ENCODE measurements around the gene ARHGAP10.

Gene ARHGAP10

GRCh38 chr4:147923381-147923780 is 191.5 kb downstream of the ARHGAP10 start:
- DNase-seq = no peak

- no peak for DNase-seq
Measured at GRCh38 chr4:147923854-147924253, 192.0 kb downstream of the ARHGAP10 start.

GRCh38 chr4:147924604-147925412 is 192.9 kb downstream of the ARHGAP10 start:
- no peak for DNase-seq

DNA sequence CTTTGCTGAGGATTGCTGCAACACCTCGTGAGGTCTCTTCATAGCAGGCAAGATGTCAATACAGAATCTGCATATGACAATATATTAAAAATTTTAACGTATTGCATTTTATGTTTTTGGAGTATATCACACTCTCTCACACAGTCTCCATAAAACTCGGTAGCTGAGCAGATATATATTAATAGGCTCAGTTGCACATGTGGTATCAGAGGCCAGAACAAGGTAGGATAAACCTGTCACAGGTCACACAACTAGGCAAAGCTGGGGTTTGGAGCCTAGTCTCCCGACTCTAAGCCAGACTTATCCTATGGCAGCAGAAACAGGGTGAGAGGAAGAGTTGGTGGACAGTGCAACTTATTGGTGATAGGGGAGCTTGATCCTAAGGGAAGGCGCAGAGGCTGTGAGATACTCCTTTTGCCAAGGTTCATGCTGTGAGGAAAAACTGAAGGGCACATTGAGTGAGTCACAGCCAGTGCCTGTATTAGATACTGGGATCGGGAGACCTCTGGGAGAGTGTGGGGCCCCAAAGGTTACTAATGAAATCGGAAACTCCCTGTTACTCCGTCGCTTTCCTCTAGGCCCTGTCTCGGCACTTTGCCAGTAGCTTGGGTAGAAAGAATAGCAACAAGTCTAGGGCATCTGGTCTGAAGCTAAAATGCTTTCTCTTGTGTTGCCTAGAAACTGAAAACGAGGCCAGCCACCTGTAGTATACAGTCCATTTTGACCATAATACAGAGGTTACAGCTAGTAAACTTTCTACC is 195.7 kb downstream of the ARHGAP10 start:
- DNase-seq = no peak

DNA sequence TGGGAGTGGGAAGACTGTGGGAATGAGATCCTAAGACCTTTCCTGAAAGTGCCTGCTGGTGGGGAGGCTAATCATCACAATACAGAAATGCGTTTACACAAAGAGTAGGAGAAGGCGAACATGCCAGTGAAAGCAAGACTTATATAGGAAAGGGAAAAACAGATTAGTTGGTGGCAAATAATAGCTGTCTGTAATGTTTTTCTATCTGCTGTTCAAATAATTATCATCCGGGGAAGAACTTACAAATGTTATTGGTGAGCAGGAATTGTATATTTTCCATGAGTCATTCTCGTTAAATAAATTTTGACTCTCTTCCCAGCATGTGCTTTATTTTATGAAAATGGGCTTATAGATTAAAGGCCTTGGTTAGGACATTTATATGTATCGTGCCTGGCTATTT is 196.5 kb downstream of the ARHGAP10 start:
- DNase-seq = no peak

- no peak for DNase-seq
Measured at GRCh38 chr4:147929746-147930145, 197.9 kb downstream of the ARHGAP10 start.

- no peak for DNase-seq
Measured at GRCh38 chr4:147933316-147933715, 201.4 kb downstream of the ARHGAP10 start.

- DNase-seq = no peak
Measured at GRCh38 chr4:147933779-147934178, 201.9 kb downstream of the ARHGAP10 start.

GRCh38 chr4:147938496-147938895 is 206.6 kb downstream of the ARHGAP10 start:
- DNase-seq = no peak

DNA sequence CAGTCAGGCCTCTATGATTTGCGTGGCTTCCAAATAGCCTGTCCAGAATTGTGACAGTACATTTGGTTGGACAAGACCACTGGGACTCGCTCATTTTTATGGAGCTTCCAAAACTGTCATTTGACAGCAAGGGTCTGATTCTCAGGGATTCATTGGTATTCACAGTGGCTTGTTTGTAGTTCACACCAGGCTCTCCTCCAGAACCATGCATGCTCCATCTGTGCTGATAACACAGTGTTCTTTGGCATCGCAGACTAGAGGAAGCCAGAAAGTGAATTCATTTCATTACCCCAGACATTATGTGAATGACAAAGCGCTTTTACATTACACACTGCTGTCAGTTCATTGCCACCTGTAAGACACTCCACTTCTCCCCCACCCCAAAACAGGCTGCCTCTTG is 208.3 kb downstream of the ARHGAP10 start:
- no peak for DNase-seq

- no peak for DNase-seq
Measured at GRCh38 chr4:147941373-147941772, 209.5 kb downstream of the ARHGAP10 start.

- no peak for DNase-seq
Measured at GRCh38 chr4:147942729-147943128, 210.8 kb downstream of the ARHGAP10 start.

- DNase-seq = no peak
Measured at GRCh38 chr4:147943159-147943638, 211.3 kb downstream of the ARHGAP10 start.

GRCh38 chr4:147944249-147944648 is 212.4 kb downstream of the ARHGAP10 start:
- DNase-seq = no peak

DNA sequence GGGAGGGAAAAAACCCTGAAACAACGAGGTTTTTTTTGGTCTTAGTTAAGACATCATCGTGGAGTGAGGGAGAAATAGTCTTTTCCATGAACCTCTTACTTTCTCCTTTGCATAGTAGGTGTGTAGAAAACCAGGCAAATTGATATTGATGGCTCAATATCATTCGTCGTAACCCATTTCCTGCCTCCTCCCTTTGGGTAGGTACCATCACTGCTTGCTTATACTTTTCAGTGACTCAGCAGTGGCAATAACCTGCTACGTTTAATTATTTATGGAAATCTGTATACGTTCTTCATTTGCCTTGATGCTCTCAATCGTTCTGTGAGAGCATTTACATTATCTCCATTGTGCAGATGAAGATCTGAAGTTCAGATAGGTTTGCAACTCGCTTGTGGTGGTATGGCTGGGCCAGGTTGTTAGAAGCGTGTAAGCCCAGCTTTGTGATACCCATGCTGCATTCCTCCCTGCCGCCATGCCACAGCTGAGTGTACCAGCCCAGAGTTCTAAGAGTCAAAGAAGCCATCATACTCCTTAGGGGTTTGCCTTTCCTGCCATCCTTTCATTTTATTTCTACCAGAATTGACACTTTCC is 212.9 kb downstream of the ARHGAP10 start:
- no peak for DNase-seq

- no peak for DNase-seq
Measured at GRCh38 chr4:147948336-147948735, 216.4 kb downstream of the ARHGAP10 start.

GRCh38 chr4:147950261-147950660 is 218.4 kb downstream of the ARHGAP10 start:
- no peak for DNase-seq

DNA sequence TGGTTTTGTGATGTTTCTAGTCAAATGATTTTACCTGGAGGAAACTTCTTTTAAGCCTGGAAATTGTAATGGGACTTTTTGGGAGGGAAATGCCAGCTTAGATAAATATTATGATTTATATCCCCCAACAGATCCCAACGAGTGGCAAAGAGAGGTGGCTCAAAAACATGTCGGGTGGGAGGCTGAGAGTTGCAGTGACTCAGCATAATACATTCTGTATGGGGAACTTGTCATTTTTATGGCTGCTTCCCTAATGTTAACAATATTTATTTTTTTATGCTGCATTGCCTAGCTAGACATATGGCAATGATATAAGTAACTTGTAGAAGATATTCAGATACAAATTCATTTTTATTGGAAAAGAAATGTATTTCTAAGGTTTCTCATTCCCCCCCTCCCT is 219.0 kb downstream of the ARHGAP10 start:
- no peak for DNase-seq

GRCh38 chr4:147954850-147955249 is 223.0 kb downstream of the ARHGAP10 start:
- DNase-seq = no peak

DNA sequence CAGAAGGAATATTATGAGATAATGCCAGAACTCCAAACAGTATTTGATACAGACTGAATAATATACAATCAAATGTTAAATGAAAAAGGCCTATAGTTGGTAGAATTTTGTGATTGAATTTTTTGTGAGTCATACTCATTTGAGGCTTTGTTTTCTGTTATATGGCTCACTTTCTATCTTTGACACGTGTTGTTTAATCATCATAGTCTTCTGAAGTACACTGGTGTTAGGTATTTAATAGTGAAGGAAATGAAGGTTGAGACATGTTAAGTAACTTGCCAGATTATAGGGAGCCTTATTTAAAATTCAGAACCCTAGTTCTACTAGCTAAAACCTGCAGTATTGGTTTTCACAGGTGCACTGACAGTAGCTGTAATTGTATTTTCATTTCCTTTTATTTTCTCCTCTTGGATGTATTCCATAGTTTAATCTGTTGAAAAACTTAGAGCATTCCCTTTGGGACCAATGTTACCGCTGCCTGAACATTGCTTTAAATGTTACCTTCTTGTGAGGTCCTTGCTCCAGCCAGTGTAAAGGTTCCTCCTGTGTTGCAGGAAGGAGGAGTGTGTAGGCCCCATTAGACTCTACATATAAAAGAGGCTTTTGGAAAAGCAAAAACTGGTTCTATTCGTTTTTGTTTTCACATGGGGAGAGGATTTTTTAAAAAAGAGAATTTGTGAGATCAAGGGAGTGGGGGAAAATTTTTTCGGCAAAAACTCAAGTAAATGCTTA is 224.1 kb downstream of the ARHGAP10 start:
- DNase-seq = no peak

GRCh38 chr4:147957446-147957845 is 225.6 kb downstream of the ARHGAP10 start:
- no peak for DNase-seq

DNA sequence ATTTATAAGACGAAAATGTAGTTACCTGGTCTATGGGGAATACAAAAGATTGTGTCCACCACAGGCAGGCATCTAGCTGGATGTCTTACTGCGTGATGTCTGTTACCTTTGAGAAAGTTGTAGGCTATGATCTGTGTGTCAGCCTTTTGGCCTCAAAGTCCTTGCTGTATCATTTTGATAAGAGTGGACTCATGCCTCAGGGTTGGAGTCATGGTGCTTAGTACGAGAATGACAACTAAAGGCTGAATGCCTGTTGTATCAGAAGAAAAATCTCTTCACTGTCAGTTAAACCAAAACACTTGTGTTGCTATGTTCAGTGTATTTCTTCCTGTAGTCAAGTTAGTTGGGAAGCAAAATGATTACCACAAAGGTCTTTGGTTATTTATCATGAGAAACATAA is 226.2 kb downstream of the ARHGAP10 start:
- no peak for DNase-seq

GRCh38 chr4:147958489-147959065 is 226.7 kb downstream of the ARHGAP10 start:
- DNase-seq = no peak

Measured in left hindlimb (tissue), 1 donor.